Kidney epithelial cell (primary cell): ENCODE data around the gene GPR137B. TPM values are rescaled to one million over a fixed set of nuclear protein-coding genes. Genes with fewer than 3 reads are reported as not detected.

Experiments
- DNase-seq: peaks from one replicate; pipeline ENCODE4 v3.0.0-alpha.2; 2010; ENCODE audit warnings: low read depth
- H3K27me3 ChIP-seq: 2 replicates; pipeline ENCODE4 v1.6.0; 2011; ENCODE audit warnings: low read length; ENCODE audit not compliant: control insufficient read depth, insufficient read depth
- H3K36me3 ChIP-seq: 2 replicates; pipeline ENCODE4 v1.5.1; 2011; ENCODE audit warnings: low read length; ENCODE audit not compliant: control insufficient read depth, insufficient read depth
- H3K4me3 ChIP-seq: 2 replicates; pipeline ENCODE4 v1.5.1; 2011; ENCODE audit warnings: low read depth, mild to moderate bottlenecking, control low read depth, low read length
- CTCF ChIP-seq: IDR thresholded peaks from 2 replicates; pipeline ENCODE4 v1.5.1; 2011; ENCODE audit warnings: mild to moderate bottlenecking, moderate library complexity, low read length, control low read depth, inconsistent platforms; ENCODE audit not compliant: insufficient read depth, poor library complexity, severe bottlenecking
- total RNA-seq: library from RNA; depleted of rRNA; stranded (reverse); fragments of >200 nt; gene quantifications from 2 replicates; pipeline ENCODE4 v1.2.3, GENCODE V29; 2015

Gene GPR137B
- total RNA-seq, 1 donor from 2014 or later: 26.8 TPM

DNA sequence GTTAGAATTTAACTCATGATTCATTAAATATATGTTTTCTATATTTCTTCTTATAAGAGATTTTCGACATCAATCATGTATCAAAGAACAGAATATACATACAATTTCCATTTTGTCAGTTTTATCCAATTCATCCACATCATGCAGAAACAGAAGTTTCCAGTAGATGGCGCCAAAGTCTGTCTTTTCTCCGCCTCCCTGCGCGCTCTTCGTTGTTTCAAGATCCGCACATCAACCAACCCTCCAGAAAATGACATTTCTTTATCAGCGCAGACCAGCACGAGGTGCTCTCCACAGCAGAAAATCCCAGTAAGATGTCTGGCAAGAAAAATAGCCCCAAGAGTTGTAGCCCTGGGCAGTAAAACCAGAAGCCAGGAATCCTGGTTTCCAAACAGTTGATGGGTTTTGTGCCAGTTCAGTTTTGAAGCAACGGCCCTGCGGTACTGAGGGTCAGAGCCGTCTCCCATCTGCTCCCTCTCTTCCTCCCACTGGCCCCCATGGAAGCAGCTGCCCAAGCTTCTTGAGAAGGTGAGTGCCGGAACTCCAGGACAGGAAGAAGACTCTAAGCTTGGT, 38.6 kb upstream of the GPR137B start:
- DNase-seq: no peak
- Histone ChIP-seq H3K36me3 (no peaks in the 10 kb centered on the region), H3K27me3 (no peaks in the 10 kb centered on the region), H3K4me3 (no peak overlapping the region)
- TF ChIP-seq CTCF: peak; percentile 68

GRCh38 chr1:236107121-236107907, 35.0 kb upstream of the GPR137B start:
- Histone ChIP-seq H3K27me3 (no peaks in the 10 kb centered on the region), H3K4me3 (no peak overlapping the region), H3K36me3 (no peaks in the 10 kb centered on the region)
- no peak for DNase-seq
- no peak for TF ChIP-seq CTCF

DNA sequence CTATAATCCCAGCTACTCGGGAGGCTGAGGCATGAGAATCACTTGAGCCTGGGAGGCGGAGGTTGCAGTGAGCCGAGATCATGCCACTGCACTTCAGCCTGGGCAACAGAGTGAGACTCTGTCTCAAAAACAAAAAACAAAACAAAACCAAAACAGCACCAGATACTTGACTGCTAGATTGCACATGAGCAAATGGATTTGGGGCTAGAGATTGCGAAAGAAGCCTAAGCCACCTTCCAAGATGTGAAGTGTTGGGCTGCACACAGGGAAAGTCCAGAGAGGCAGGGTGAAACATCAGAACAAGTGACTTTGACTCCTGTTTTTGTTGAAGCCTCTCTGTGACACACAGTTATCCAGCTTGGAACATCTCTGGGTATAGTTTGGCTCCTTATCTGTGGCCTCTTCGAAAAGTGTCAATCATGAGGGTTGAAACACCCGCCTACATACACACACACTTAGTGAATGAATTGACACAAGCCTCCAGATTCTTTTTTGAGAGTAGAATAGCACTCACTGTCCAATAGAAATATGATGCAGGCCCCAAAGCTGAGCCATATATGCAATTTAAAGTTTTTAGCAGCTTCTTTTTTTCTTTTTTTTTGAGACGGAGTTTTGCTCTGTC, 34.2 kb upstream of the GPR137B start:
- no peak for DNase-seq
- Histone ChIP-seq H3K27me3 (no peaks in the 10 kb centered on the region), H3K4me3 (no peak overlapping the region), H3K36me3 (no peaks in the 10 kb centered on the region)
- no peak for TF ChIP-seq CTCF

GRCh38 chr1:236110137-236110536, 32.2 kb upstream of the GPR137B start:
- TF ChIP-seq CTCF: no peak
- no peak overlapping the region for H3K4me3 ChIP-seq
- DNase-seq: no peak
- H3K36me3 ChIP-seq: no peaks in the 10 kb centered on the region
- H3K27me3 ChIP-seq: no peaks in the 10 kb centered on the region

- no peak for TF ChIP-seq CTCF
- no peak overlapping the region for H3K4me3 ChIP-seq
- H3K36me3 ChIP-seq: no peaks in the 10 kb centered on the region
- H3K27me3 ChIP-seq: no peaks in the 10 kb centered on the region
- no peak for DNase-seq
These were observed 30.6 kb upstream of the GPR137B start for GRCh38 chr1:236111527-236112331.
